GM23338 (cell line): Measurements from ENCODE around the gene DLG3. TPM values are rescaled to one million over a fixed set of nuclear protein-coding genes. Genes with fewer than 3 reads are reported as not detected.

Source experiments
- ATAC-seq: fragments of 200-7000 bp; cut with Tn5 transposase; 3 replicates; pipeline ENCODE4 v1.9.1; 2020
- DNase-seq: peaks from one replicate; pipeline ENCODE4 v3.0.0-alpha.2; 2015; ENCODE audit warnings: low spot score
- H2AFZ ChIP-seq: fragments of 200-600 bp; sonication (generic); 2 replicates; pipeline ENCODE4 v1.8.0; 2016; ENCODE audit warnings: antibody characterized with exemption, mild to moderate bottlenecking, moderate library complexity
- H3F3A ChIP-seq: fragments of 200-600 bp; sonication (generic); replicated peaks from 2 replicates; pipeline ENCODE4 v1.8.0; 2017; ENCODE audit warnings: antibody characterized with exemption, mixed run types, low read depth
- H3K27ac ChIP-seq: fragments of 200-600 bp; sonication (generic); 2 replicates; pipeline ENCODE4 v1.6.1; 2016; ENCODE audit warnings: low read depth
- H3K27me3 ChIP-seq: fragments of 200-600 bp; sonication (generic); 2 replicates; pipeline ENCODE4 v1.8.0; 2016; ENCODE audit warnings: mild to moderate bottlenecking, mixed run types, moderate library complexity; ENCODE audit not compliant: insufficient read depth
- H3K36me3 ChIP-seq: fragments of 200-600 bp; sonication (generic); 2 replicates; pipeline ENCODE4 v1.8.0; 2016; ENCODE audit warnings: mild to moderate bottlenecking; ENCODE audit not compliant: insufficient read depth
- H3K4me1 ChIP-seq: fragments of 200-600 bp; sonication (generic); 2 replicates; pipeline ENCODE4 v1.8.0; 2016; ENCODE audit warnings: mild to moderate bottlenecking, moderate library complexity; ENCODE audit not compliant: insufficient read depth
- H3K4me2 ChIP-seq: fragments of 200-600 bp; sonication (generic); 2 replicates; pipeline ENCODE4 v1.7.1; 2017; ENCODE audit warnings: mixed run types
- H3K4me3 ChIP-seq: fragments of 200-600 bp; sonication (generic); 2 replicates; pipeline ENCODE4 v1.6.1; 2016; ENCODE audit warnings: mixed run types
- H3K79me2 ChIP-seq: fragments of 200-600 bp; sonication (generic); replicated peaks from 2 replicates; pipeline ENCODE4 v1.8.0; 2017; ENCODE audit warnings: mild to moderate bottlenecking; ENCODE audit not compliant: insufficient read depth
- H3K9me2 ChIP-seq: fragments of 200-600 bp; sonication (generic); 2 replicates; pipeline ENCODE4 v1.8.0; 2017; ENCODE audit not compliant: insufficient read depth
- H4K20me1 ChIP-seq: fragments of 200-600 bp; sonication (generic); replicated peaks from 2 replicates; pipeline ENCODE4 v1.8.0; 2017; ENCODE audit warnings: mild to moderate bottlenecking; ENCODE audit not compliant: insufficient read depth
- H3K27ac Mint-ChIP-seq: 2 replicates; pipeline ENCODE4 v1.8.0; 2020; ENCODE audit warnings: inconsistent platforms, mild to moderate bottlenecking, moderate library complexity, mixed read lengths
- H3K27me3 Mint-ChIP-seq: 3 replicates; pipeline ENCODE4 v1.8.0; 2022; ENCODE audit warnings: low read depth, mild to moderate bottlenecking, moderate library complexity, mixed read lengths, inconsistent platforms; ENCODE audit not compliant: insufficient read depth, poor library complexity
- H3K36me3 Mint-ChIP-seq: 3 replicates; pipeline ENCODE4 v1.8.0; 2021; ENCODE audit warnings: low read depth, mild to moderate bottlenecking, inconsistent platforms, moderate library complexity, mixed read lengths
- H3K4me1 Mint-ChIP-seq: 3 replicates; pipeline ENCODE4 v1.8.0; 2020; ENCODE audit warnings: mild to moderate bottlenecking, inconsistent platforms, mixed read lengths
- H3K4me3 Mint-ChIP-seq: 3 replicates; pipeline ENCODE4 v1.8.0; 2021; ENCODE audit warnings: moderate library complexity, mild to moderate bottlenecking, inconsistent platforms, mixed read lengths
- H3K9me3 Mint-ChIP-seq: 3 replicates; pipeline ENCODE4 v1.8.0; 2020; ENCODE audit warnings: moderate library complexity, mild to moderate bottlenecking, inconsistent platforms, mixed read lengths
- CREB1 ChIP-seq: fragments of 250-450 bp; sonication (Bioruptor Pico); IDR thresholded peaks from 2 replicates; pipeline ENCODE4 v1.5.0; 2020; ENCODE audit warnings: low read depth, mild to moderate bottlenecking, moderate library complexity
- CTCF ChIP-seq, 2 experiments: fragments of 200-600 bp in 1 of 2; sonication (generic) in 1 of 2; conservative IDR thresholded peaks; 2 replicates each; pipeline versions ENCODE4 v1.5.1 to v1.6.1; 2016 to 2017; ENCODE audit warnings: antibody characterized with exemption in 2 of 2, low read depth in 2 of 2, mild to moderate bottlenecking in 2 of 2, moderate library complexity in 1 of 2
- ETS1 ChIP-seq: IDR thresholded peaks from 2 replicates; pipeline ENCODE4 v1.6.1; 2016; ENCODE audit warnings: antibody characterized with exemption
- EZH2 ChIP-seq: fragments of 200-600 bp; sonication (generic); IDR thresholded peaks from one replicate; pipeline ENCODE4 v1.8.0; 2017; ENCODE audit warnings: antibody characterized with exemption, mild to moderate bottlenecking, low read depth; ENCODE audit not compliant: unreplicated experiment
- EZH2phosphoT487 ChIP-seq: fragments of 200-600 bp; sonication (generic); IDR thresholded peaks from one replicate; pipeline ENCODE4 v1.8.1; 2018; ENCODE audit warnings: antibody characterized with exemption; ENCODE audit not compliant: unreplicated experiment
- JUNB ChIP-seq: IDR thresholded peaks from one replicate; pipeline ENCODE4 v1.6.1; 2016; ENCODE audit warnings: antibody characterized with exemption; ENCODE audit not compliant: unreplicated experiment
- POLR2AphosphoS5 ChIP-seq: IDR thresholded peaks from 2 replicates; pipeline ENCODE4 v1.6.1; 2016; ENCODE audit warnings: antibody characterized with exemption, low read depth
- REST ChIP-seq: IDR thresholded peaks from one replicate; pipeline ENCODE4 v1.6.1; 2018; ENCODE audit warnings: antibody characterized with exemption; ENCODE audit not compliant: unreplicated experiment
- STAT1 ChIP-seq: IDR thresholded peaks from one replicate; pipeline ENCODE4 v1.6.1; 2016; ENCODE audit warnings: antibody characterized with exemption; ENCODE audit not compliant: unreplicated experiment
- ZNF114 ChIP-seq: fragments of 250-450 bp; sonication (Bioruptor Pico); IDR thresholded peaks from 2 replicates; pipeline ENCODE4 v1.5.0; 2020; ENCODE audit warnings: mild to moderate bottlenecking, moderate library complexity
- ZNF331 ChIP-seq: fragments of 250-450 bp; sonication (Bioruptor Pico); IDR thresholded peaks from 2 replicates; pipeline ENCODE4 v1.5.0; 2020; ENCODE audit warnings: low read depth, mild to moderate bottlenecking, moderate library complexity
- ZNF462 ChIP-seq: fragments of 250-450 bp; sonication (Bioruptor Pico); IDR thresholded peaks from 2 replicates; pipeline ENCODE4 v1.5.0; 2020; ENCODE audit warnings: mild to moderate bottlenecking, moderate library complexity
- polyA plus RNA-seq: library from polyadenylated mRNA; unstranded; fragments of >200 nt; fragmentation: Nextera tagmentation; extraction: Ambion mirVana; gene quantifications from 2 replicates; pipeline ENCODE4 v1.2.1, GENCODE V29; 2016
- total RNA-seq: library from RNA; depleted of rRNA; stranded (reverse); fragments of >200 nt; shearing (Covaris generic); gene quantifications from 2 replicates; pipeline ENCODE4 v1.2.3, GENCODE V29; 2014

The DLG3 gene
- total and polyA plus RNA-seq, 2 experiments from 2014 or later: 13.0 to 61.8 TPM

DNA sequence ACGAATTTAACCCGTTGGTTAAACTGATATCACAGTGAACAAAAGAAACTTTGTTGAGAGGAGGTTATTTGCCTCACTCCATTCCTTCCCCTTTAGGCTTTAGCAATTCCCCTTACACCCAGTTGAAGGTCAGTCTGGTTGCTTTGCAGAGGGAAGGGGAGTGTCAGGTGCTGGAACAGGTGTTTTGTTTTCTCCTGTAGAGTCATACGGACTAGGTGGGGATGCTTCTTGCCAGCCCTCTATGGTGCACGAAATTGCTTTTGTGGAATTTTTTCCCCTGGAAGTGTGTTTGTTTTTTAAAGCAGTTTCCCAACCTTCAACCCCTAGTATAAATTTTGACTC lies 33.1 kb downstream of the DLG3 start (continued):
- TF ChIP-seq CREB1 (CRISPR knock-in tag) (no peak), EZH2phosphoT487 (no peak), EZH2 (no peak), ZNF331 (CRISPR knock-in tag) (no peak), ZNF114 (CRISPR knock-in tag) (no peak), JUNB (no peak)

DNA sequence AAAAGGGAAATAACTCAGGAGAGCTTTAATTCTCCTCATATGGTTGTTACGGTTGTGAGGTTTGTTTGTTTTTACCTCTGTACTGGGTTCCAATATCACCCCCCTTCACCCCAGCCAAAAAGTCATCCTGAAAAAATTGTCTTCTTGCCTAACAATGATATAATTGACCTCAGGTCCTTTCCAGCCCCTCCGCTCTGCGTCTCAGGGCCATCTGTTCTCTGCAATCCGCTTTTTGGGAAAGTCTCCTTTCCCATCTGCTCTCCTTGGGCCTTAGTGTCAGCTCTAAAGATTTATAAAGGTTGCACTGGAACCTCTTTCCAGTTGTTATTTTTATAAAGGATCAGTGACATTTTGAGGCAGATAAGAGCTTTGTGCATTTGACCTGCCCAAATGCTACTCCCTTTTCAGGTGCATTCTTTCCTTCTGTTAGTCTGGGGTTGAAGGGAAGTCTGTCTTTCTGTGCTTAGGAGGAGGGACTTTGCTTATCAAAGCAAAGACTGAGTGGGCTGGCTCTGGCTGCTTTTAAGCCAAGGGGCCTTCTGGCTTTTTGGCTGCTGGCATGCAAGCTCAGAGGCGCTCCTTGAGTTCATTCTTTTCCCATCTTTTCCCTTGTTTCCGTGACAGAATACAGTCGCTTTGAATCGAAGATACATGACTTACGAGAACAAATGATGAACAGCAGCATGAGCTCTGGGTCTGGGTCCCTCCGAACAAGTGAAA lies 34.1 kb downstream of the DLG3 start:
- Histone ChIP-seq H3K4me3 (peak overlapping the region; percentile 41), H3K36me3 (0 out of 2 replicates have a peak, but pooled peaks cover 7% of the 10 kb centered on the region), H3K4me2 (peak overlapping the region; percentile 70), H3K4me1 (peaks cover 68% of the 10 kb centered on the region), H3K79me2 (peaks cover 70% of the 10 kb centered on the region), H3K9me2 (no peaks in the 10 kb centered on the region), H2AFZ (no peak overlapping the region), H3K27me3 (no peaks in the 10 kb centered on the region), H3F3A (no peaks in the 10 kb centered on the region; the same call in 1 of the 2 replicates), H3K27ac (no peak overlapping the region), H4K20me1 (peaks cover 8% of the 10 kb centered on the region)
- Mint-ChIP-seq H3K4me1 (peaks cover 80% of the 10 kb centered on the region), H3K27ac (peak overlapping the region; percentile 52; the same call in 1 of the 2 replicates), H3K36me3 (peaks cover 29% of the 10 kb centered on the region), H3K4me3 (peak overlapping the region; percentile 42), H3K9me3 (no peaks in the 10 kb centered on the region), H3K27me3 (peaks cover 11% of the 10 kb centered on the region)
- no peak for ATAC-seq
- DNase-seq: no peak
- no peak for TF ChIP-seq ZNF114 (CRISPR knock-in tag)
- TF ChIP-seq REST: no peak
- no peak for TF ChIP-seq STAT1
- TF ChIP-seq CREB1 (CRISPR knock-in tag): no peak
- no peak for TF ChIP-seq EZH2
- TF ChIP-seq CTCF (conservative IDR thresholded peaks at IDR 0.05; ENCODE audit: low read depth in 2 of 2): no peak
- TF ChIP-seq ZNF331 (CRISPR knock-in tag): no peak
- TF ChIP-seq ETS1: no peak
- TF ChIP-seq ZNF462 (CRISPR knock-in tag): no peak
- TF ChIP-seq POLR2AphosphoS5: no peak
